MCF 10A (cell line): Measurements from ENCODE around the gene RNF148. TPM values are rescaled to one million over a fixed set of nuclear protein-coding genes. Genes with fewer than 3 reads are reported as not detected.

ENCODE experiments used
- BruUV-seq: library from RNA; stranded (reverse); fragments of 400-500 nt; replicated peaks from 2 replicates; lab custom pipeline; 2021; lab: Mats Ljungman, UMichigan
- CTCF ChIA-PET: fragments of 300-600 bp; sonication (Branson Sonifier 250); formaldehyde crosslinking; extraction: SDS; loops from one replicate; lab custom pipeline; 2021; ENCODE audit warnings: antibody characterized with exemption, inconsistent platforms; lab: Yijun Ruan, JAX
- POLR2A ChIA-PET: fragments of 300-600, 350-650 bp; sonication (Branson Sonifier 250); formaldehyde crosslinking; extraction: SDS; loops from one replicate; lab custom pipeline; 2020; ENCODE audit warnings: antibody characterized with exemption, inconsistent platforms; lab: Yijun Ruan, JAX
- DNase-seq: peaks from one replicate; pipeline ENCODE4 v3.0.0-alpha.2; 2018; ENCODE audit not compliant: unreplicated experiment
- H3K27ac Mint-ChIP-seq: one replicate; pipeline ENCODE4 v1.8.0; 2022; ENCODE audit warnings: mild to moderate bottlenecking, low read depth, mixed read lengths; ENCODE audit not compliant: unreplicated experiment
- H3K27me3 Mint-ChIP-seq: one replicate; pipeline ENCODE4 v1.8.0; 2022; ENCODE audit warnings: mixed read lengths; ENCODE audit not compliant: insufficient read depth, unreplicated experiment
- H3K36me3 Mint-ChIP-seq: one replicate; pipeline ENCODE4 v1.8.0; 2022; ENCODE audit warnings: mild to moderate bottlenecking, moderate library complexity, mixed read lengths; ENCODE audit not compliant: insufficient read depth, unreplicated experiment
- H3K4me1 Mint-ChIP-seq: one replicate; pipeline ENCODE4 v1.8.0; 2022; ENCODE audit warnings: mixed read lengths; ENCODE audit not compliant: insufficient read depth, unreplicated experiment
- H3K4me3 Mint-ChIP-seq: one replicate; pipeline ENCODE4 v1.8.0; 2022; ENCODE audit warnings: mild to moderate bottlenecking, moderate library complexity, mixed read lengths; ENCODE audit not compliant: unreplicated experiment
- H3K9me3 Mint-ChIP-seq: one replicate; pipeline ENCODE4 v1.8.0; 2022; ENCODE audit warnings: mixed read lengths; ENCODE audit not compliant: unreplicated experiment
- intact Hi-C: fragments of 100-400 bp; cut with micrococcal nuclease; formaldehyde crosslinking; loops from 2 replicates; pipeline ENCODE4 v1.14.1; 2022
- total RNA-seq: library from RNA; stranded (reverse); gene quantifications from 2 replicates; pipeline ENCODE4 v1.2.3, GENCODE V29; 2022
- TF ChIP-seq, protein P1 (sequence below): fragments of 200-600 bp; IDR thresholded peaks from one replicate; pipeline ENCODE4 v1.8.0; 2022; ENCODE audit warnings: antibody characterized with exemption, mild to moderate bottlenecking; ENCODE audit not compliant: unreplicated experiment

Gene RNF148
- total RNA-seq, 1 experiment from 2014 or later = 0.63 TPM

DNA sequence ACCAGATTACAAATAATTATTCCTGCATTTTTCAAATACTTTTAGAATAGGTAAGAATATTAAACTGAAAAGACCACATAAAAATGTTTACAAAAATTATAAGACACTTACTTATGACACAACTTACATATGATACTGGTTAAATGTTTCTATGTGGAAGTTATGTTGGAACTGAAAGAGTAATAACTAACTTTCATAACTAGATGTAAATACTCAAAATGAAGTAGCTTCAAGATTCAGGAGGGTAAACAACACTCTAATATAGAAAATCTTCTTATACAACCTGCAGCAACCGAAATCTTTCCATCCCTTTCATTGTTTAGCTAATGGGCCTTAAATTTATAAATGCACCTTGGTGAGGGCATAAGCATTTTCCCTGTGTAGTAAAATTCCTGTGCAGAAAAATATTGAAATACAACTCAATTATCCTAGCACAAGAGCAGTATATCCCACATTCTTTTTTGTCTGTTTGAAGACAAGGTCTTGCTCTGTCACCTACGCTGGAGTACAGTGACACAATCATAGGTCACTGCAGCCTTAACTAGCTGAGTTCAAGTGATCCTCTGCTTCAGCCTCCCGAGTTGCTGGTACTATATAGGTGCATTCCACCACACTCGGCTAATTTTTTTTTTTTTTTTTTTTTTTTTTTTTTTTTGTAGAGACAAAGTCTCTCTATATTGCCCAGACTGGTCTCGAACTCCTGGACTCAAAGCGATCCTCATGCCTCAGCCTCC lies 14.8 kb upstream of the RNF148 start:
- no peaks in the 10 kb centered on the region for H3K36me3 Mint-ChIP-seq
- CTCF ChIA-PET = interaction anchor here (0.6 kb wide), 1 partner anchor 42 kb away, joined by 4 read pairs; no protein-coding TSS in a partner anchor
- no peaks in the 10 kb centered on the region for H3K9me3 Mint-ChIP-seq
- H3K27ac Mint-ChIP-seq = no peak overlapping the region
- TF ChIP-seq, protein P1, sequence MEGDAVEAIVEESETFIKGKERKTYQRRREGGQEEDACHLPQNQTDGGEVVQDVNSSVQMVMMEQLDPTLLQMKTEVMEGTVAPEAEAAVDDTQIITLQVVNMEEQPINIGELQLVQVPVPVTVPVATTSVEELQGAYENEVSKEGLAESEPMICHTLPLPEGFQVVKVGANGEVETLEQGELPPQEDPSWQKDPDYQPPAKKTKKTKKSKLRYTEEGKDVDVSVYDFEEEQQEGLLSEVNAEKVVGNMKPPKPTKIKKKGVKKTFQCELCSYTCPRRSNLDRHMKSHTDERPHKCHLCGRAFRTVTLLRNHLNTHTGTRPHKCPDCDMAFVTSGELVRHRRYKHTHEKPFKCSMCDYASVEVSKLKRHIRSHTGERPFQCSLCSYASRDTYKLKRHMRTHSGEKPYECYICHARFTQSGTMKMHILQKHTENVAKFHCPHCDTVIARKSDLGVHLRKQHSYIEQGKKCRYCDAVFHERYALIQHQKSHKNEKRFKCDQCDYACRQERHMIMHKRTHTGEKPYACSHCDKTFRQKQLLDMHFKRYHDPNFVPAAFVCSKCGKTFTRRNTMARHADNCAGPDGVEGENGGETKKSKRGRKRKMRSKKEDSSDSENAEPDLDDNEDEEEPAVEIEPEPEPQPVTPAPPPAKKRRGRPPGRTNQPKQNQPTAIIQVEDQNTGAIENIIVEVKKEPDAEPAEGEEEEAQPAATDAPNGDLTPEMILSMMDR = no peak
- POLR2A ChIA-PET = no interaction called here
- H3K4me1 Mint-ChIP-seq = no peaks in the 10 kb centered on the region
- no peaks in the 10 kb centered on the region for H3K27me3 Mint-ChIP-seq
- H3K4me3 Mint-ChIP-seq = no peak overlapping the region
- DNase-seq = no peak
- intact Hi-C loops = no loop called here
- no TSS peak for BruUV-seq

DNA sequence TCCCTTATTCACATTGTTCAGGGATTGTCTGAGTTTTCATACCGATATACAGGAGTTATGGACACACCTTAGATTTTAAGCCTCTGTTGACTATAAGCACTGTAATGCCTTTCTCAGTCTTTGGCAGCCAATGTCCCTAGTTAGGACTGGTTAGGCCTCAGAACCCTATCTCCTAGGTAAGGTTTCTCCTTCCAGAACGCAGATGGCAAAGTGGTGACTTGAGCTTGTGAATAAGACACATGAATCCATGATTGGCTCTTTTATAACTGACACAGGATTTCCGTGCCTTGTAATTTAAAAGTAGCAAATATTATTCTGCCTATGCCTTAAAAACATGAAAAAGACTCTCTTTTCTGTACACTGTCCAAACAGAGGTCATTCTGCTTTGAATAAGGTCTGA lies 12.5 kb upstream of the RNF148 start:
- TF ChIP-seq, protein P1 = no peak
- POLR2A ChIA-PET = no interaction called here
- no peaks in the 10 kb centered on the region for H3K27me3 Mint-ChIP-seq
- no TSS peak for BruUV-seq
- H3K27ac Mint-ChIP-seq = no peak overlapping the region
- CTCF ChIA-PET = interaction anchor here (0.6 kb wide), 1 partner anchor 92 kb away, joined by 3 read pairs; no protein-coding TSS in a partner anchor
- H3K4me3 Mint-ChIP-seq = no peak overlapping the region
- no peaks in the 10 kb centered on the region for H3K4me1 Mint-ChIP-seq
- no peaks in the 10 kb centered on the region for H3K36me3 Mint-ChIP-seq
- intact Hi-C loops = no loop called here
- H3K9me3 Mint-ChIP-seq = no peaks in the 10 kb centered on the region
- DNase-seq = no peak

- POLR2A ChIA-PET = no interaction called here
Observed at GRCh38 chr7:122710916-122711315, 8.2 kb upstream of the RNF148 start.

GRCh38 chr7:122709930-122710646 lies 7.4 kb upstream of the RNF148 start:
- POLR2A ChIA-PET = no interaction called here
- no TSS peak for BruUV-seq
- DNase-seq = no peak
- no peak overlapping the region for H3K4me3 Mint-ChIP-seq
- H3K27ac Mint-ChIP-seq = no peak overlapping the region
- intact Hi-C loops = no loop called here
- no peaks in the 10 kb centered on the region for H3K36me3 Mint-ChIP-seq
- TF ChIP-seq, protein P1 = no peak
- no peaks in the 10 kb centered on the region for H3K4me1 Mint-ChIP-seq
- no peaks in the 10 kb centered on the region for H3K27me3 Mint-ChIP-seq
- CTCF ChIA-PET = no interaction called here
- H3K9me3 Mint-ChIP-seq = no peaks in the 10 kb centered on the region

More at GRCh38 chr7:122710916-122711315, 8.2 kb upstream of the RNF148 start:
- Mint-ChIP-seq H3K9me3 (no peaks in the 10 kb centered on the region), H3K4me3 (no peak overlapping the region), H3K36me3 (no peaks in the 10 kb centered on the region), H3K27ac (no peak overlapping the region), H3K27me3 (no peaks in the 10 kb centered on the region), H3K4me1 (no peaks in the 10 kb centered on the region)
- TF ChIP-seq, protein P1 = no peak
- intact Hi-C loops = no loop called here
- no peak for DNase-seq
- CTCF ChIA-PET = no interaction called here
- no TSS peak for BruUV-seq
